NCI-H2107 treated with DMSO at 0.1 percent for 48 hours (cell line): ENCODE measurements around the gene BTBD9.

Experiments
- DNase-seq: peaks from one replicate; lab custom pipeline; 2025; ENCODE audit not compliant: unreplicated experiment; lab: John Stamatoyannopoulos, UW

BTBD9 gene

DNA sequence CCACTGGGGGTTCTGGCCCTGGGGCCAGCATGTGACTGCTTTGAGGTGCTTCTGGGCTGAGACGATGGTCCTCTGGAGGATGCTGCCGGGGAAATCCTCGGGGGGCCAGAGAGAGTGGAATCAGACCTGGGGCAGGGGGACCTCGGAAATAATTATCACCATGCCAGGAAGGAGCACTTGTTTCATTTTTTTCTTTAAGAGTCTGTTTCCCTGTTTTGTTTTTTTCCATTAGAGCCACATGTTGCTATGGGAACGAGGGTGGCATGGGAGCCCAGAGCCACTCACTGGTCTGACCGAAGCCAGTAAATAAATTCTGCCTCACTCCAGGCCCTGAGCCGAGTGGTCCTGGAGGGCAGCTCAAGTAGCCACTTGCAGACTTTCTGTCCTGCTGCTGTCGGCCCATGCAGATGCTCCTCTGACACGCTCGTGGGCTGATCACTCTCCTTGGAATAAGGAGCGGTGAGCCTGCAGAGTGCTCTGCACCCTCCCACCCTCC is 455.1 kb downstream of the BTBD9 start:
- no peak for DNase-seq

DNA sequence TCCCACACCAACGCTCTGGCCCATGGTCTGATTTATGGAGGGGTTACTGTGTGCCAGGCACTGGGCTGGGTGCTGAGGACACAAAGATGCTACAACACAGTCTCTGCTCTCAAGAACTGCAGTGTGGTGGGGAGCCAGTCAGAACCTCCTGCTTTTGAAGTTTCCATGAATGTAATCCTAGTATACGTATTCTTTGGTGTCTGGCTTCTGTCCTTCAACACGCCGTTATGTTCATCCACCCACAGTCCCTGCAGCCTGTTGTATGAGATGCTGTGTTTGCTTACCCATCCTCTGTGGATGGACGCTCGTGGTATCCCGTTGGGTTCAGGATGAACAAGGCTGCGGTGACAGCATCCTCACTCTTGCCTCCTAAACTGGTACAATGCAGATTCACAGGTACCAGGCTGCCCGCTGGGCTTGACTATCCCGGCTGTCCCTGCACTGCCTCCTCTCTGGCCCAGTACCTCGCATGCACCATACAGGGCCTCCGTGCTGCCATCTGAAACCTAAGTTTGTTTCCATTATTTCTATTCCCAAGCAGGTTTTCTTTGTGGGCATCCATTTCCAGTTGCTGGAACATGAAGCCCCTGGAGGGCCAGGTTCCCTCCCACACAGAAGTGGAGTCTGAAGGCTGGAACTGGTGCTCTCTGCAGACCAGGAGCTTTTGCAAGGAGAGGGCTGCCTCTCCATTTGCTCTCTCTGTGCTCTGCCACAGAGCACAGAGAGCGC is 455.7 kb downstream of the BTBD9 start:
- no peak for DNase-seq

DNA sequence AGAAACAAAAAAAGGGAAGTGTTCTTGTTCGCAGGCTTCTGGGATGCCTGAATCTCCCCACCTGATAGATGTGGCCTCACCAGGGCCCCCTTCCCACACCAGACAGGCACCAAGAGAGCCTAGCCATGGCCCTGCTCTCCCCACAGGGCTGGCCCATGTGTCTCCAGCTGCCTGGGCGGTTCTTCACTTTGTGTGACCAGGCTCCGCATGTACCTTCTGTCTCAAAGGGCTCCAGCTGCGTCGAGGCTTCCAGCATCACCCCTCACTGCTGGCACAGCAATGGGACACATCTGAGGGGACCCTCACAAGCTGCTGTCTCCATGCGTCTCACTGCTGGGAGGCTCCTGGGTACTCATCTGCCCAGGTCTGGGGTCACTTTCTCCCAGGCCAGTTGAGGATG is 457.3 kb downstream of the BTBD9 start:
- no peak for DNase-seq

DNA sequence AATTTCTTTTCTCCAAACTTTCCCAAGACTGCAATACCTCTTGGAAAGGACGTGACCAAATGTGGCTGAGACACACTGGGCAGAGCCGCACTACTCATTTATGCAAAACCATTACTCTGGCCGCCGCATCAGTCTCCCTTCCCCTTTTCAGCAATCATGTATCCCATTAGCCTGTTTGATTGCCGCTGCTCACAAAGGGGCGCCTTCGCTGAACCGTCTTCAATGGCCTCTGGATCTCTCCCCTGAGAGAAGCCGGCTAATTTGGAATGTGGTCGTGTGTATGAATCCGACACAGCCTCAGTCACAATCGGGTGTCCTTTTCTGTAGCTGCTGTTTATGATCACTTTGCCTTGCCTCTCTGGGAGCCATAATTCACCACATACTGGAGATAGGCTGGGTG is 459.1 kb downstream of the BTBD9 start:
- DNase-seq, result peak; percentile 21

DNA sequence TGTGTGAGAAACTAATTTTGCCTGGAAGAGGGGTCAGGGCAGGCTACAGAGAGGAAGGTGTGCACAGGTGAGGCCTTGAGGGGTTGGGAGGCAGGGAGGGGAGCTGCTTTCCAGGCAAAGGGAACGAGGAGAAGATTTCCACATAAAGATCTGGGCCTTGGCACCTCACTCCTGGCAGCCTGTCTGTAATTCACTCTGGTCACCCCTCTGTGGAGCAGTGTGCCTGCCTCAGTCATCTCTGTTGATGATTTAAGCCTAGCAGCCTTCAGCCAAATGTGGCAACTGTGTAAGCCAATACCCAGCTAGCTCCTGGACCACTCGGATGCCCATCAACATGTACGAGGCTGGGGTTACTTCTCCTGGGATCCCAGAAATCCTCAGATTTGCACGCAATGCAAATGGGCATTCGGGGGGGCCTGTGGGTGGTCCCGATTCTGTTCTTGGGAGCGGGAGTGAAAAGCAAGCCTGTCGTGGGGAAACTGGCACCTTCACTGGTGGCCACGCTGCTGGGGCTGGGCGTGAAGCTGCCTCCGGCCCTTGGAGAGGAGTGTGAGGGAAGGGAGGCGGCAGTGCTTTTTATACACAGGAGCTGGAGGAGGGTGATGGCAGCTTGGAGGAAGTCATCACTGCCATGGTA is 459.8 kb downstream of the BTBD9 start:
- no peak for DNase-seq

DNA sequence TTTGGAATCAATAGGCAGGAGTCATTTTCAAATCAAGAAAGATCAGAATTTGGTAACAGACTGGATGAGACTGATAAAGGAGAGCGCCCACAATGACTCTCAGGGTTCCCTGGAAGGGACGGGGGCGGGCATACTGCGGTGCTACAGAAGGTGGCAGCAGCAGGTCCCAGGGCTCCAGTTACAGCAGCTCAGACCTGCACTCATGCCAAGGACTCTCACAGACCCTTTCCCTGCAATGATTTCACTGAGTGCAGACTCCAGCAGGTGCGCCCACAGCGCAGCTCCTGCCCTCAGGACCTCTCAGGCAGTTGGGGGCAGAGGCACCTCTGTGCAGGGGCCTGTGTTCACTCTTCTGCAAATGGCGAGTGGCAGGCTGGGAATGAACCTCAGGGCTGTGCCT is 460.4 kb downstream of the BTBD9 start:
- peak; percentile 78 for DNase-seq

DNA sequence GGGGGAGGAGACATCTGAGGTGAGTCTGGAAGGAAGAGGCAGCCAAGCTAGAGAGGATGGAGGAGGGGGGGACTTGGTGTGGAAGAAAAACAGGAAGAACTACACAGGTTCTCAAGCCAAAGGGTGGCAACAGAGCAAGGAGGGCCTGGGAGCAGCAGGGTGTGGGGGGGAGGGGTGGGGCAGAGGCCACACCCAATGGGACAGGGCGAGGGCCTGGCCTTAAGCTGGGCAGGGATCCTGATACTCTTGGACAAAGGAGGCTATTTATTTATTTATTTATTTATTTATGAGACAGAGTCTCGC is 461.2 kb downstream of the BTBD9 start:
- DNase-seq, result no peak

DNA sequence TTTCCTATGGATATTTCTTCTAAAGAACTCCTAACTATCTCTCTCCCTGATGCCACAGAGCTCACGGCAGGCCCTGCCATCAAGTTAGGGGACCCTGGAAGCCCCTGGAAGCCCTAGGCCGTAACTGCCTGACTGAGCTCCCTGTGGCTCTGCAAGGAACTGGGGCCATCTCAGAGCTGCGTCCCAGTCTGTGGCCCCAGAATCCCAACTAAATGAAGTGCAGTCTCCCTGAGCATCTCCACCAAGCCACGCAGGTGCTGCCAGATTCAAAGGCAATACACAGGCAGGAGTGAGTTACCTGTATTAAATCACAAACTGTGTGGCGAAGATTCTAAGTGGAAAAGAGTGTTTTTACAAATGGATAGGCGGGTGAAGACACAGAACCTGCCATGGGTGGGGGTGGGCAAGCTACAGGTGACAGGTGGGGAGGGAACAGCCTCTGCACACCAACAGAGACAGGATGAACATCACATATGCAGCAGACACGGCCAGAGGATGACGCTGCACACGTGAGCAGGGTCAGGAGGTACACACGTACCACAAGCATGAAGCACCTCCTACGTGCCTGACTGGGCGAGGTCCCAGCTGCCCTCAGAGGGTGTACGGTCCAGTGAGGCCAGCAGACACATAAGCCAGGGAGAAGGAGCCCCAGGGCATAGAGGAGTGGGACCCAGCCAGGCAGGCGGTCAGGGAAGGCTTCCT is 461.7 kb downstream of the BTBD9 start:
- DNase-seq, result no peak

DNA sequence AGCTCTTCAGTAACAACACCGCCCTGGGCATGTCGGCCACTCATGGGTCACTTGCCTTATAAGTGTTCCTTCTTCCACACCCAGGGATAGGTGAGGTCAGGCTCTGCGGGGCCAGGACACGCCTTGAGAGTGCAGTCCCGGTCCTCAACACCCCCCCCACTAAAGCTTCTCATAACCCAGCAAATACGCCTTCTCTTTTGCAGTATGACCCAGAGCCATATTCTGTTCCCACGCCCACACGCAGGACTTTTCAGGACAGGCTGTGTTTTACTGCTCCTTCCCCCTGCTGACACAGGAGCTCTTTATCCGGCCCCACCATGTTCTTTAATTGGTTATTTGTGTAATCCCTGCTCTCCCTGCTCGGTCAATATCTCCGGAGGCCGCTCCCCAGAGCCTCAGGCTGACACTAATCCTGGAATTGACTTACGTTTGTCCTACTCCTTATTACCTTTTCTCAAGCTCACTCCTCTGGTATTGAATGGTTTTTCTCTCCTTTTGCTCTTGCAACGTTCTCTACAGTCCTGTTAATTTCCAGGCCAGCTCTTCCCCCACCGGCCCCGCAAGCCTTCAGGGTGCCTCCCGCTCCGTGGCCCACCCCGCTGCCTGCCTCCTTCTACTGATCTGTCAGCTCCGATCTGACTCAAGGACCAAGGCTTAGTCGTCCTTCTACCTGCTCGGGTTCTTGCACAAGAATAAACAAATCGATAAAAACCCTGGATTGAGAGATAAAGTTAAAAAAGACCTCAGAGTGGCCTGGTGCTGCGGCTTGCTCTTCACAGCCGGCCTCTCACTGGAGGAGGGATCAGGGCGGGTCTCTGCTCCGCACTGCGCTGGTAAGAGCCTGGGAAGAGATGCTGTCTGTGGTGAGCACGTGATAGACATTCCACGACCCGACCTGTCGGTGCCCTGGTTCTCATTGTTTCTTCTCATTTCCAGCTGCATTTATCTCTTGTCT is 462.7 kb downstream of the BTBD9 start:
- DNase-seq, result no peak

DNA sequence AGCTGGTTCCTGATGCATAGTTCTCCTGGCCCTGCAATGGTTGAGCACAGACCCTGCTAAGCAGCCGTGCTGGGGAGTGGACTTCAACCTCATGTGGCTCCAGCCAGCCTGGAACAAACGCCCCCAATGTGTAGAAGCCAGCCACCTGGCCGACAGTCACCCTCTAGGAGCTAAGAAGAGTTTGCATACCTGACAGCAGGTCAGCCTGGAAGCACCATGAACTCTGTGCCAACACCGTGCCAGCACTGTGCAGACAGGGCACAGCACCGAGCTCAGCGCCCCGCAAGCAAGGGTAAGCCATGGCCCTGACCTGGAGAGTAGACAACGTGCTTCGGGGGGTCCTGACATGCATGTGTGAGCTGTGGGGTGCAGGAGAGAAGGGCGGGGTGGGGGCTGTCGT is 463.9 kb downstream of the BTBD9 start:
- no peak for DNase-seq

DNA sequence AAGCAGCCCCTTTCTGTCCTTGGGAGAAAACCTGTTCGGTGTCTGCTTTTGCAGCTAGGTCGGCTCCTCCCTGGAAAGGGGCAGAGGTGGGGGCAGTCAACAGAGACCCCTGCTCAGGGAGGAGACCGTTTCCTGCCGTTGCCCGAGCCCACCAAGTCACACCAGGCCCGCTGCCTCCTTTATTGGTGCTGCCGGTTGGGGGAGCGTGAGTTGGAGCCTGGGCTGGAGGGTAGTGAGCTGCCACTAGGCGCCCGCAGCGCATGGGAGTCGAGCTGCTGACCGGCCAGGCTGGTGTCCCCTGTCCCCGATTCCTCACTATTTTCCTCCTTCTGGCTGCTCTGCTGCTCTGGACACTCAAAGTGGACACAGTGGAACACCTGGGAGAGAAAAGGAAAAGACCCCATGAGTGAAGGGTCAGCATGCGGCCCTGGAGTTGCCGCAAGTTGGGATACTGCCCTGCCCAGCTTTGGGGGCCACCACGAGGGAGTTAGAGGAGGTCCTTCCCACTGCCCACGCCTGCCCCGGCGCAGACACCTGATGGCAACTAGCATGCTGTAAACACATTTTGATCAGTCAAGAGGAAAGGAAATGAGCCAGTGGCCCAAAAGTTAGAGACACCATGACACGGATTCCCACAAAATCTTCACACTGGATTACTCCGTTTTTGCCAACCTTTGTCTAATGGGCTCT is 464.8 kb downstream of the BTBD9 start:
- no peak for DNase-seq

DNA sequence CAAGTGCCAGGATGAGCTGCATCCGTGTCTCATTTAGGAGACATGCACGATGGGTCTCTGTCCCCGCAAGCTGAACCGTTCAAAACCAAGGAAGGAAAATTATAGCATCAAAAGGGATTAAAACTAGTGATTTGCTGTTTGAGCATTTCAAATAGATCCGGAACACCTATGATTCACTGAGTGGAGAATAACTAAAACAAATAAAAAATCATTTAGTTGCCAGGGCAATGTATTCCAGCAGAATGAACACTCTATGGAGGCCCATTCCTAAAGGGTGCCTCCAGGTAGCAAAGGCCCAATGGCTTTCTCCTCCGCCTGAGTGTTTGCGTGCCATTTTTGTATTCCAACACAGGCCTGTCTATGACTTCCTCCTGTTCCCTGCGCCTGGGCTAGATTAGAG is 465.4 kb downstream of the BTBD9 start:
- no peak for DNase-seq

DNA sequence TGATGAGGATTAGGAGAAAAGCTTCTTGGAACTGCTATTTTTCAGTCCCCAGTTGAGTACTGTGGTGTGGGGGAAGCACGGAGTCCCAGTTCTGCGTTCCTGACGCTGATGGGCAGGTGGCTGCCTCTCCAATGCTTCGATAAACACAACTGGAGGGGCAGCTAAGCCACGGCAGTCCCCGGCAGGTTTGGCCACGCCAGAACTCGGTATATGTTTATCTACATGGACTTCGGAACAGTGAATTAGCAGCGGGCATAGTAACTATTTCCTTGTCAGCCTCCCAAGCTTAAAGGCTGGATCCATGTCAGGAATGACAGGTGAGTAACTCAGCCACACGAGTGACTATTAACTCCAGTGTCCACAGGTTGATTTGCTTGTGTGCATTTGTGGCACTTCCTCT is 465.8 kb downstream of the BTBD9 start:
- no peak for DNase-seq

DNA sequence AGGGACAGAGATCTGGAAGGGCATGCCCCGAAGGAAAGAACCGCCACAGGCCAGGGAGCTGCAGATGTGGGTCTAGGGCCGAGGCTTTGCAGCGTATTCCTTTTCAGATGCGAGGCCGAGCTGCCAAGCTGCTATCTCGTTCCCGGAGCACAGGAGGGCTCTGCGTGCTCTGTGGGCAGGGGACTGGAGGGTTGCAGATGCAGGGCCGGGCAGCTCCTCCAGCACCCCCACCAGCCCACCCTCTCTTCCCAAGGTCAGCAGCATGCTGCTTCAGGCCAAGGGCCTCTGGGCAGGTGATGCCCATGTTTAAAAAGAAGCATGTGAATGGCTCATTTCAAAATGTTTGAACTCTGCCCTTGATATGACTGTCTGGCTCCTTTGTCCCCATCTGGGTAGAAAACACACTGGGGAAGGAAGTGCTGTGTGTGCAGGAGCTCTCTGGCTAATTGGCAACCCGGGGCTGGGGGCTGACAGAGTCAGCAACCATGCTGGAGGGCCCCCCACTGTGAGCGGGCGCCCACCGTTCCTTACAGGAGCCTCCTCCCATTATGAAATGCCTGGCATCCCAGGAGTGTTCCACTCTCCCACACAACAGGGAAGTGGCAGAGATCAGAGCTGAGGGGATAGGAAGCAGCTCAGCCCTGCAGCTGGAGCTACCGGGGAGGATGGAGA is 466.9 kb downstream of the BTBD9 start:
- no peak for DNase-seq

DNA sequence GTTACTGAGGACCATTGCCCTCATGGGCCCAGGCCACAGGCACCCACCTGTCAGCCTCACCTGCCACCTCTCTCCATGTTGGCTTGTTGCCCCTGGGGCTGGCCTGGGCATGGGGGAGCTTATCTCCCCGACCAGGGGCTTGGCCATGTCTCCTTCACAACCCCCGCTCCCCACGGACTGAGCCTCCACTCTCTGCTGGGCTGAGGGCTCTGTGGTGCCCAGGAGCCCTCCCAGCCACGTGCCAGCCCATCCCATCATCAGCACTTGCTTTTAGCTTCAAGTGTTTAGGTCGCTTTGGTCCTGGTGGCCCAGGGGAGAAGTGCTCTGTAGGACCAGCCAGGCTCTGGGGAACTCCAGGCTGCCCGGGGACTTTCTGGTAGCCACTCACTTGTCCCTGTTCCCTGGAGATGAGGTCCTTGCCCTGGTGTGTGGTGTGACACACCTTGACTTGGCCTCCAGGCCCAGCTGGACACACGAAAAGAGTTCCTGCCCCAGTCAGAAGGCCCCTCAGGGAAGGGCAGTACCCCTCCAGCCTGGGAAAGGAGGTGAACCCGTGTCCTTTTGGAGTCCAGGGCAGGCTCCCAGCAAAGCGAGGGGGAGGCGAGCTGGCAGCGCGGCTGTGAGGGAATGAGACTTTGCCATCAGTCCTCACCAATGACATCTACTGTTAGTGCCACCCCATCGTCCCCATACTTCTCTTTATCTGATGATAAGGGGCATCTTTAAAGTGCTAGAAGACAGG is 467.6 kb downstream of the BTBD9 start:
- no peak for DNase-seq

DNA sequence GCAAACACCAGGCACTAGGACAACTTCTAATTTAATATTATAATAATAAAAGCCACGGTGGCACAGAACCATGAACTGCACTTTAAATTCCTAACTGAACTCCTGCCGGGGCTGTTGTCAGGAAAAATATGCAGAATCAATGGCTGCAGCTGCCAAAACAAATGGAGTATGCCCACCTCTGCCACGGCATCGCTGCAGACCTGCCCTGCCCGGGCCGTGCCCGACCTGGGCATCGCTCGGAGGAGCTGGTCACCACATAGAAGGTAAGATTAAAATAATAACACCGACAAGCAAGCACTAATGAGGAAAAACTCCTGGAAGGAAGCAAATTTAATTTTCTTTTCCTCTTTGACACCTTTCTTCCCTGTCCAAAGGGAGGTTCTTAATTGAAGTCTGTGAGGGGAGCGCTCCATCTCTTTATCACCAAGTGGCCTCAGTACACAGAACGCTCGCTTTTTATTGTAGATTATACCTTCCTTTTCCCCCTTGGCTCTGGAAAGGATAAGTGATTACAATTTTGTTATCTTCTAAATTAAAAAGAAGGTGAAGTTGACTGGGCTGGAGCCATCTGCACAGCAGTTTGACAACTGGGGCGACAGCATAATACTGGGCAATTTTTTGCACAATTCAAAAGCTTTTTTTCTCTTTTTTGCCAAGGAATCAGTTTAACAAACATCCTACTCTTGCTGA is 468.9 kb downstream of the BTBD9 start:
- no peak for DNase-seq

DNA sequence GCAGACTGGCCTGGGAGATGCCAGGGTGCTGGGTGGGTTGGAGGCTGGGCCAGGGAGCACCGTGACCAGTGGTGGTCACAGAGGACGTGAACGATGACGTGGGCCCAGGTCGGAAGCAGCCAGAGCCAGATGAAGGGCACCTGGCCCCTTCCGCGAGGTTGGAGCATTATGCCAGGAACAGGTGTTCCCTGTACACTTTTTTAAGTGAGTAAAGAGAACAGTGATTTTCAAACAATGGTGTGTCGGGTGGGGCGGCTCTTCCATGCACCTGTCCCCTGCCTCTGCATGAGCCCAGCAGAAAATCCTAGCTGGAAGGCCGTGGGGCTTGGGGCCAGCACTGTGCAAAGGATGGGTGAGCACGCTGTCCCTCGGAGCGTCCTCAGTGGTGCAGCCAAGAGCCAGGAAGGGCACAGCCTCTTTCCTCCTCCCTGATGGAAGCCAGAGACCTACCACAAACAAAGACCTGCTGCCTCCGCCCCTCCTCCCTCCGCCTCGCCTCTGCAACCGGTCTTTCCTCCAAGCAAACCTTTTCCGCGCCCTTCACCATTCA is 469.7 kb downstream of the BTBD9 start:
- DNase-seq, result peak; percentile 82

DNA sequence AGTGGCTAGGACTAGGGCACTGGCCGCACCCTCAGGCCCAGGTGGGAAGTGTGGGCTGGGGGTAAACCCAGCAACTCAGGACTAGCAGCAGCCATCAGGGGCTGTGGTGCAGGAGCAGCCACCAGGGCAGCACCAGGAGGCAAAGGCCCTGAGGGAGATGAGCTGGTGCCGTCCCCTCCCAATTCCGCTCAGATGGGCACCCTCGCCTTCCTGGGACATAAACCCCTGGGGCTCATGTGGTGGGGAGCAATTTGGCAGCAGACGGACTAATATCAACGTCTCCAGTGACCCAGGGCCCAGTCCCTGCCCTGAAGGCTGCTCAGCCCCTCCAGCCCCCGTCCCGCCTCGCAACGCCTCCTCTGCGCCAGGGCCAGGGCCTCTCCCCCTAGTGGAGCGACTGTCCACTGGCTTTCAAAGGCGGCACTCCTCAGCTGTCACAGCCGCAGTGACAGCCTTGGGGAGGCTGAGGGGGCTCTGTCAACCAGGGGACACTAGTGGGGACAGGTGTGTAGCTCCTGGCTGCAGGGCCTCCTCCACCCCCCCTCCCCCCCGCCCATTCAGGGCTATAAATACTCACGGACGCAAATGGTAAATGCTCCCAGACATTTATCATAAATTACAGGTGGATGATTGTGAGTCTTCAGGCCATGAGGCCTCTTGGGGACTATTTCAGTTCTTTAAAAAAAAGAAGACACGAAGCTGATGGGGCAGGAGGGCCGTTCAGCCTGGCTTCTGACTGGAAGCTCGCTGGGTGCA is 470.3 kb downstream of the BTBD9 start:
- DNase-seq, result no peak
